ENCODE measurements around the gene AMN1.

AMN1 gene

GRCh38 chr12:31627456-31628054, 101.3 kb downstream of the AMN1 start:
- H3K4me3 ChIP-seq (ENCODE audit: low read length): no peak overlapping the region
- no peak for TF ChIP-seq CTCF (conservative IDR thresholded peaks at IDR 0.05; ENCODE audit: low read depth, low read length)
- DNase-seq (ENCODE audit: low read depth): no peak

GRCh38 chr12:31626270-31626995, 102.4 kb downstream of the AMN1 start:
- TF ChIP-seq CTCF (conservative IDR thresholded peaks at IDR 0.05; ENCODE audit: low read depth, low read length): no peak

DNA sequence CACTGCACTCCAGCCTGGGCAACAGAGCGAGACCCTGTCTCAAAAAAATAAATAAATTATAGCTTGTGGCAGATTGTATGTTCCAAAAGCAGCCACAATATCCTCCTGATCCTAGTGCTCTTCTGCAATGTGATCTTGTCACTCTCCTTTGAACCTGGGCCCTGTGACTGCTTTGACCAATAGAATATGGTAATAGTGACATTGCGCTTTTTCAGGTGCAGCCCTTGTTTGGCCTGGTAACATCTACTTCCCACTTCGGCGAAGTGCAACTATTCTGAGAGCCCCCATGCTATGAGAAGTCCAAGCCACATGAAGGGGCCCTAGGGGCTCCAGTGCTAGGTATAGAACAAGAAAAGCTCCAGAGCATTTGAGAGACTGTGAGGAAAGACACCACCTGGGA, 106.8 kb downstream of the AMN1 start:
- no peak for DNase-seq (ENCODE audit: low read depth)
- TF ChIP-seq CTCF (conservative IDR thresholded peaks at IDR 0.05; ENCODE audit: low read depth, low read length): no peak
- H3K4me3 ChIP-seq (ENCODE audit: low read length): no peak overlapping the region

More at GRCh38 chr12:31626270-31626995, 102.4 kb downstream of the AMN1 start:
- no peak overlapping the region for H3K4me3 ChIP-seq (ENCODE audit: low read length)
- DNase-seq (ENCODE audit: low read depth): no peak

Data from retinal pigment epithelial cell (primary cell).